H9 (cell line): ENCODE data around the gene SPCS1. TPM values are rescaled to one million over a fixed set of nuclear protein-coding genes. Genes with fewer than 3 reads are reported as not detected.

Experiments used
- DNase-seq: peaks from one replicate; pipeline ENCODE4 v3.0.0-alpha.2; 2017
- H2AFZ ChIP-seq: one replicate; pipeline ENCODE4 v1.6.1; 2013; ENCODE audit warnings: mild to moderate bottlenecking, low read length, control low read depth, moderate library complexity
- H2AK5ac ChIP-seq: 2 replicates; pipeline ENCODE4 v1.6.1; 2013; ENCODE audit warnings: low read length, control low read depth, mixed read lengths; ENCODE audit not compliant: insufficient read length
- H2BK120ac ChIP-seq: one replicate; pipeline ENCODE4 v1.6.1; 2013; ENCODE audit warnings: low read depth, mild to moderate bottlenecking, low read length, control low read depth, inconsistent platforms; ENCODE audit not compliant: poor library complexity, severe bottlenecking
- H2BK12ac ChIP-seq: 2 replicates; pipeline ENCODE4 v1.6.1; 2013; ENCODE audit warnings: low read length, control low read depth, mixed read lengths, low read depth; ENCODE audit not compliant: insufficient read length
- H2BK15ac ChIP-seq: 2 replicates; pipeline ENCODE4 v1.6.1; 2013; ENCODE audit warnings: low read depth, low read length, control low read depth
- H2BK20ac ChIP-seq: one replicate; pipeline ENCODE4 v1.6.1; 2013; ENCODE audit warnings: low read depth, mild to moderate bottlenecking, low read length, control low read depth, inconsistent platforms; ENCODE audit not compliant: poor library complexity, severe bottlenecking
- H2BK5ac ChIP-seq: 2 replicates; pipeline ENCODE4 v1.6.1; 2013; ENCODE audit warnings: low read length, control low read depth, mixed read lengths; ENCODE audit not compliant: insufficient read length
- H3K14ac ChIP-seq: 2 replicates; pipeline ENCODE4 v1.6.1; 2013; ENCODE audit warnings: low read length, control low read depth; ENCODE audit not compliant: insufficient read depth
- H3K18ac ChIP-seq: 2 replicates; pipeline ENCODE4 v1.6.1; 2013; ENCODE audit warnings: low read depth, mild to moderate bottlenecking, mixed read lengths, low read length, control low read depth; ENCODE audit not compliant: insufficient read length
- H3K23ac ChIP-seq: 2 replicates; pipeline ENCODE4 v1.6.1; 2013; ENCODE audit warnings: low read length, control low read depth, mixed read lengths, low read depth; ENCODE audit not compliant: insufficient read length
- H3K23me2 ChIP-seq: 2 replicates; pipeline ENCODE4 v1.6.1; 2013; ENCODE audit warnings: low read depth, mild to moderate bottlenecking, mixed read lengths, low read length, control low read depth; ENCODE audit not compliant: insufficient read length, poor library complexity, severe bottlenecking
- H3K27ac ChIP-seq: 2 replicates; pipeline ENCODE4 v1.5.1; 2013; ENCODE audit warnings: low read length, control low read depth, mixed read lengths, low read depth; ENCODE audit not compliant: insufficient read length
- H3K27me3 ChIP-seq: 2 replicates; pipeline ENCODE4 v1.6.1; 2013; ENCODE audit warnings: low read length, control low read depth, inconsistent platforms; ENCODE audit not compliant: insufficient read depth
- H3K4ac ChIP-seq: 2 replicates; pipeline ENCODE4 v1.6.1; 2013; ENCODE audit warnings: low read depth, mild to moderate bottlenecking, control low read depth, inconsistent platforms, low read length, moderate library complexity
- H3K4me1 ChIP-seq: 2 replicates; pipeline ENCODE4 v1.6.1; 2013; ENCODE audit warnings: low read length, control low read depth, inconsistent platforms; ENCODE audit not compliant: insufficient read depth
- H3K4me2 ChIP-seq: 2 replicates; pipeline ENCODE4 v1.6.1; 2013; ENCODE audit warnings: low read length, control low read depth, mixed read lengths; ENCODE audit not compliant: insufficient read length, insufficient read depth
- H3K56ac ChIP-seq: 2 replicates; pipeline ENCODE4 v1.6.1; 2013; ENCODE audit warnings: low read depth, mild to moderate bottlenecking, mixed read lengths, low read length, control low read depth; ENCODE audit not compliant: insufficient read length
- H3K79me1 ChIP-seq: 2 replicates; pipeline ENCODE4 v1.6.1; 2013; ENCODE audit warnings: low read depth, mild to moderate bottlenecking, moderate library complexity, low read length, control low read depth, inconsistent platforms; ENCODE audit not compliant: insufficient read depth, poor library complexity, severe bottlenecking
- H3K79me2 ChIP-seq: 2 replicates; pipeline ENCODE4 v1.6.1; 2013; ENCODE audit warnings: low read length, control low read depth, inconsistent platforms; ENCODE audit not compliant: insufficient read depth
- H3K9ac ChIP-seq: 2 replicates; pipeline ENCODE4 v1.6.1; 2013; ENCODE audit warnings: low read length, control low read depth, mixed read lengths; ENCODE audit not compliant: insufficient read length; ENCODE audit errors: extremely low read depth
- H3K9me3 ChIP-seq: one replicate; pipeline ENCODE4 v1.6.1; 2013; ENCODE audit warnings: low read depth, low read length, inconsistent platforms; ENCODE audit not compliant: control insufficient read depth
- H3T11ph ChIP-seq: one replicate; pipeline ENCODE4 v1.6.1; 2013; ENCODE audit warnings: mild to moderate bottlenecking, low read length, control low read depth, inconsistent platforms
- H4K20me1 ChIP-seq: one replicate; pipeline ENCODE4 v1.6.1; 2013; ENCODE audit not compliant: control insufficient read depth, insufficient read length, insufficient read depth
- H4K5ac ChIP-seq: 2 replicates; pipeline ENCODE4 v1.6.1; 2013; ENCODE audit warnings: low read depth, mild to moderate bottlenecking, mixed read lengths, low read length, control low read depth; ENCODE audit not compliant: insufficient read length
- H4K8ac ChIP-seq: replicated peaks from 2 replicates; pipeline ENCODE4 v1.6.1; 2013; ENCODE audit warnings: low read length, control low read depth, mixed read lengths, low read depth; ENCODE audit not compliant: insufficient read length
- H4K91ac ChIP-seq: 2 replicates; pipeline ENCODE4 v1.6.1; 2013; ENCODE audit warnings: low read depth, mild to moderate bottlenecking, moderate library complexity, mixed read lengths, low read length, control low read depth; ENCODE audit not compliant: insufficient read length
- H3K27ac Mint-ChIP-seq, 3 experiments: 2 replicates in 2 of 3; 3 replicates in 1 of 3; pipeline ENCODE4 v1.8.0; 2020 to 2021; ENCODE audit warnings: mixed read lengths in 3 of 3, mild to moderate bottlenecking in 1 of 3, moderate library complexity in 1 of 3
- H3K27me3 Mint-ChIP-seq: 2 replicates; pipeline ENCODE4 v1.8.0; 2021; ENCODE audit warnings: low read depth, mild to moderate bottlenecking, moderate library complexity, mixed read lengths
- H3K36me3 Mint-ChIP-seq, 3 experiments: 2 replicates in 2 of 3; 3 replicates in 1 of 3; pipeline ENCODE4 v1.8.0; 2020 to 2021; ENCODE audit warnings: low read depth in 3 of 3, mixed read lengths in 3 of 3; ENCODE audit not compliant: insufficient read depth in 1 of 3
- H3K4me1 Mint-ChIP-seq, 2 experiments: 2 replicates each; pipeline ENCODE4 v1.8.0; 2020; ENCODE audit warnings: mixed read lengths in 2 of 2
- H3K4me3 Mint-ChIP-seq, 2 experiments: 2 replicates in 1 of 2; 3 replicates in 1 of 2; pipeline ENCODE4 v1.8.0; 2020 to 2021; ENCODE audit warnings: mild to moderate bottlenecking in 2 of 2, mixed read lengths in 2 of 2, moderate library complexity in 1 of 2
- H3K9me3 Mint-ChIP-seq, 2 experiments: 2 replicates in 1 of 2; 3 replicates in 1 of 2; pipeline ENCODE4 v1.8.0; 2020; ENCODE audit warnings: mild to moderate bottlenecking in 2 of 2, mixed read lengths in 2 of 2, moderate library complexity in 1 of 2
- CTCF ChIP-seq: fragments of 200-600 bp; sonication (generic); conservative IDR thresholded peaks from 3 replicates; pipeline ENCODE4 v1.8.0; 2021; ENCODE audit warnings: antibody characterized with exemption, mild to moderate bottlenecking
- WGBS: extraction: QIAGEN DNeasy Blood & Tissue Kit; methylation state at CpG from one replicate; pipeline ENCODE4 v1.1.7; 2013; ENCODE audit warnings: missing lambda C conversion rate, low lambda C conversion rate, mixed read lengths; ENCODE audit not compliant: insufficient read length; ENCODE audit errors: extremely low coverage; 5-methylcytosine and 5-hydroxymethylcytosine counted together
- total RNA-seq: library from RNA; stranded (reverse); gene quantifications from 2 replicates; pipeline ENCODE4 v1.2.1, GENCODE V29; 2021

The SPCS1 gene
- total RNA-seq, 1 experiment from 2014 or later = 106 TPM

GRCh38 chr3:52678265-52679198 lies 27.4 kb upstream of the SPCS1 start:
- Histone ChIP-seq H3K4ac (no peak overlapping the region), H3K18ac (no peak overlapping the region), H2BK5ac (no peak overlapping the region), H3K27me3 (no peaks in the 10 kb centered on the region), H3K56ac (no peak overlapping the region), H3T11ph (no peak overlapping the region), H3K79me2 (peaks cover 3% of the 10 kb centered on the region; the same call in 1 of the 2 replicates), H2BK12ac (no peak overlapping the region), H2BK15ac (no peak overlapping the region), H2BK120ac (no peak overlapping the region), H4K91ac (no peak overlapping the region), H2AFZ (no peak overlapping the region), H4K5ac (no peak overlapping the region), H3K79me1 (peaks cover 3% of the 10 kb centered on the region), H3K4me1 (no peaks in the 10 kb centered on the region), H3K9ac (no peak overlapping the region), H3K9me3 (no peaks in the 10 kb centered on the region), H3K14ac (no peak overlapping the region), H3K27ac (no peak overlapping the region), H4K20me1 (no peaks in the 10 kb centered on the region), H2AK5ac (no peak overlapping the region), H3K23me2 (no peaks in the 10 kb centered on the region), H4K8ac (no peak overlapping the region), H3K4me2 (no peak overlapping the region), H2BK20ac (no peak overlapping the region), H3K23ac (no peak overlapping the region)
- H3K4me3 Mint-ChIP-seq = no peak overlapping the region
- no peak for DNase-seq
- H3K4me1 Mint-ChIP-seq = peaks cover 10 to 12% of the 10 kb centered on the region in 2 experiments
- peaks cover 24 to 59% (median 56%) of the 10 kb centered on the region in 3 experiments; a peak in 6 of 7 replicates for H3K36me3 Mint-ChIP-seq
- no peak for TF ChIP-seq CTCF
- WGBS = no CpG with 5 or more reads among the region's 6 CpGs
- 0 out of 7 replicates have a peak overlapping the region, but pooled peaks of 1 of the 3 experiments have one; percentile 38 for H3K27ac Mint-ChIP-seq
- no peaks in the 10 kb centered on the region for H3K9me3 Mint-ChIP-seq
- no peaks in the 10 kb centered on the region for H3K27me3 Mint-ChIP-seq
